GM19043 (cell line): ENCODE results near the gene RDH16.
"Not testable (repeated sequence)": the region's sequence is repeated elsewhere in the genome, so short reads cannot be mapped to it uniquely, and the experiment has no call there.

Experiments used
- ATAC-seq: cut with Tn5 transposase; IDR thresholded peaks from one replicate; pipeline ENCODE4 v1.9.1; 2021; ENCODE audit warnings: low read depth; ENCODE audit not compliant: unreplicated experiment

RDH16 gene

DNA sequence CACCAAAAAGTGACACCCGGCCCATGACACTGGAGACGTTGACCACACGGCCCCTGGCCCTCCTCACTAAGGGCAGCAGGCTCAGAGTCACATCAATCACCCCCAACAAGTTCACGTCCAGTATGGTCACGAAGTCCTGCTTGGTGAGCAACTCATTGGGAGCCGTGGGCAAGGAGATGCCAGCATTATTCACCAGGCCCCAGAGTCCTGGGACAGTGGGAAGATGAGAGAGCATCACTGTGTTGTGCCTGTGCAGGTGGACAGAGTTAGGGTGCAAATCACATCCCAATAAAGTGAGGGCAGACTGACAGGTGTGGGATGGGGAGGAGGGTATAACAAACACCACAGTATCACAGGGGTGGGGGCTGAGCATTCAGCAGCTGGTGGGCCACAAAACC lies 2.5 kb downstream of the RDH16 start:
- no peak for ATAC-seq

DNA sequence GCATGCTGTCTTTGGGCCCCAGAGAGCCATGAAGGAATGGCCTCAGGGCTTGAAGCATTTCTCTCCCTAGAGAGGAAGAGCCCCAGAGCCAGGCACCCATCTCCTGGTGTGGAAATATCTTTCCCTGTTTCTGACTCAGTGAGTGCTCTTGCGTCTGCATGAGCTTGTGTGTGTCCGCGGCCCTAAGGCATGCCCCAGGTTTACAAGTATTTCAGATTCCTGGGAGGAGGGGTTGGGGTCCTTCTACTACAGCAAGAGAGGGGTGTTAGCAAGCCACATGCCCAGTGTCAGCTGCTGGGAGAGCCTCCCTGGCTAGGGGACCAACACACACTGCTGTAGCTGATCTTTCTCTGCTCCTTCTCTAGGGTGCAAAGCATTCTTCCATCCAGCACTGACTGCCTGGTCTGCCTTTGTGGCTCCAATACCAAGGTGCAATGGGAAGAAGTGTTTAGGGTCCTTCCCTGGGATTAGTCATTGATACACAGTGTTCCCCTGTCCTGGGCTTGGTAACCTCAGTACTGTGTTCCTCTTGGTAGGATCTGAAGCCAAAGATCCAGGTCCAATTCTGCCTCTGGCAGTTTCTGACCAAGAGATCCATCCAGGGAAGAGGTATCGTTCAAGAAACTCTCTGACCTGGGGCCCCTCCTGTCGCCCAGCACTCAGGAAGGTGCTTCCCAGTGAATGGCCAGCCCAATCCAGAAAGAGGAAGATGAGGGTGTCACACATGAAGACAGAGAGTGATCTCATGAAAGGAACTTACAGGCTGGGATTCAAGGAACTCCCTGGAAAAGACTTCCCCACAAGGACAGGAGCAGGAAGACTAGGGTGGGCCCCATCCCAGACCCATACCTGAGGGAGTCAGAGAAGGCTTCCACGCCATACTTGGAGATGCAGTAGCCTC lies 3.1 kb downstream of the RDH16 start:
- no peak for ATAC-seq

DNA sequence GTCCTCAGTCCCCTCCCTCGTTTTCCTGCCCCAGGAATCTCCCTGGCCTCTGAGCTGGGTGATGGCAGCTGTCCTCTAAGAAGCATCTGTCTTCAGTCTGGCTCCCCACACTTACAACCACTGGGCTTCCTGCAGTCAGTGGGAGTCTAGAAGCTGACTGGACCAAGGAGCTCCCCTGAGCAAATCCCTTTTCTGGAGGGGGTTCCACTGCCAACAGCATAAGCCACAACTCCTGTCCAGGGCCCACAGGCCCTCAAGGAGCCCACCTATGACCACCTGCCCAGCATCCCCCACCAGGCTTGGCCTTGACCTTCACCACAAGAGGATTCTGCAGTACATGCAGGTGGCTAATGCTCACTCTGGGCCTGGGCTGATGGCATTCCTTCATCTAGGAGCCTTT lies 4.1 kb downstream of the RDH16 start:
- no peak for ATAC-seq

DNA sequence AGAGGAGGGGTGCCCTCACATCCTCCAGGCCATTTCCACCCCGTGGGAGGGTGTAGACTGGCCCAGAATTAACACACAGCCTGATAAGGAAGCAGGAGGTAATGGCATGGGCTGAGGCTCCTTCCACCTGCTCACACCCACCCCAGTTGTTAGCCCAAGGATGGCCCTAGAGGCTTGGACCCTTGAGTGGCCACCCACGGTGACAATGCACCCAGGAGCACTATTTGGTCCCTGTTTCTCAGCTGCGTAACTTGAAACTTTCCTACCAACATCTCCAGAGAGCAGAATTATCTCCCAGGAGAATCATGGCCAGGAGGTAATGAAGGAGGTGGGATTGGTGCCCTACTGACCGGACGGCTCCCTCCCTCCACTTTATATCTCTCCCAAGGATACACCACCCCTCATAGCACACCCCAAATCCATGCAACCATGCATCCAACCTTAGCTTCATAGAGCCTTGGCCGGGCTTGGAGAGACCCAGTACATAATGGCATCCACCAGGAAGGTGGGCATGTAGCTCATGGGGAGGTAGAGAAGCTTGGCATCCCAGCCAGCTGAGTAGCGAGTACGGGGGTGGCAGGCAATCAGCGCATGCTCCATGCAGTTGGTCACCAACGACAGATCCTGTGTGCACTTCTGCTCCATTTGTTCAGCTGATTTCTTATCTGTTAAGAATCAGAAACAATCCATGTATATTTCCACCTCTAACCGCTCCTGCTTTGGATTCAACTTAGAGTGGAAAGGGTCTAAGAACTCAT lies 5.6 kb downstream of the RDH16 start:
- ATAC-seq = no peak

DNA sequence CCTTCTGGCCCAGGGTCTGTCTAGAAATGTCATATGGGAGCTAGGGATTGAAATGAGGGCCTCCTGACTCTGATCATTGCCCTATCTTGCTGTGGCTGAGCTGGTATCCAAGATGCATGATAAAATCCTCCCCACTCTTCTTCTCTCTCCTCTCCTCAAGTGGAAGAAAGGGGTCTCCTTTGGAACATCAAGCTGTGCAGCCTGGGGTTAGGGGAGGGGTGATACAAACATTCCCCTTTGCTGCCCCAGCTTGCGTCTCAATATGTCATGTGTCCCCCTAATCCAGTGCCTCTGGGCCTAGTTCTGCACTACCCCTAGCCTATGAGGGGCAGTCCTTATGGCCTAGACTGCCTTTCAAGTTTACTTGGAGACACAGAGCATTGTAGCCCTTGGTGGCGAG lies 8.5 kb downstream of the RDH16 start:
- no peak for ATAC-seq

DNA sequence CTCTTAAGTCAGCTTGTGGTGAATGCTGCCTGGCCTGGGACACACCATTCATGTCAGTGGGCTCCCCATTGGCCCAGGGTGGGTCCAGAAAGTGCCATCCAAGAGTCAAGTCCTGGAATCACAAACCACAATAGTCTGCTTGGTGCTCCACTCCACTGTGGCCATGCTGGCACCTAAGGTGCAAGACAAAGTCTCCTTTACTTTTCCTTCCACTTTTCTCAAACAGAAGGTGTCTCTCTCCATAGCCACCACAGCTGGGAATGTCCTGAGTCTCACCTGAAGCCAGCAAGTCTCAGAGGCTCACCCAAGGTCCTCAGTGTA lies 9.0 kb downstream of the RDH16 start:
- ATAC-seq = no peak

DNA sequence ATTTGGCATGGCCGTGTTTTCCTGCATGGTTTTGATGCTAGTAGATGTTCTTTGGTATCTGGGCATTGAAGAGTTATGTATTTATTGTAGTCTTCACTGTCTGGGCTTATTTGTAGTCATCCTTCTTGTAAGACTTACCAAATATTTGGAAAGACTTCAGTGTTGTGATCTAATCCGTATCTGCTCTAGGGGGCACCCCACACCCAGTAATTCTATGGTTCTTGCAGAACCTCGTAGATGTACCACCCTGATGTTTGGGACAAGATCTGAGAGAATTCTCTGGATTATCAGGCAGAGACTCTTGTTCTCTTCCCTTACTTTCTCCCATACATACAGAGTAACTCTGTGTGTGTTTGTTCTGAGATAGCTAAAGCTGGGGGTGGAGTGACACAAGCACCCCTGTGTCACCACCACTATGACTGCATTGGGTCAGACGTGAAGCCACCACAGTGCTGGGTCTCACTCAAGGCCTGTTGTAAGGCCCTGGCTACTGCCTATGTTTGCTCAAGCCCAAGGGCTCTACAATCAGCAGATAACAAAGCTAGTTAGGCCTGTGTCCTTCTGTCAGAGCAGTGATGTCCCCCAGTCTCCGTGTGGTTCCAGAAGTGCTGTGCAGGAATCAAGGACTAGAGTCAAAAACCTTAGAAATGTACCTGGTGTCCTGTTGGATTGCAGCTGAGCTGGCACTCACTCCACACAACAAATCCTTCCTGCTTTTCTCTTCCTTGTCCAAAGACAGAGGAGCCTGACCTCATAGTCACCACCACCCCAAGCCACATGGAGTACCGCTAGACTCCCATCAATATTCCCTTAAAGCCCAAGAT lies 9.6 kb downstream of the RDH16 start:
- no peak for ATAC-seq

DNA sequence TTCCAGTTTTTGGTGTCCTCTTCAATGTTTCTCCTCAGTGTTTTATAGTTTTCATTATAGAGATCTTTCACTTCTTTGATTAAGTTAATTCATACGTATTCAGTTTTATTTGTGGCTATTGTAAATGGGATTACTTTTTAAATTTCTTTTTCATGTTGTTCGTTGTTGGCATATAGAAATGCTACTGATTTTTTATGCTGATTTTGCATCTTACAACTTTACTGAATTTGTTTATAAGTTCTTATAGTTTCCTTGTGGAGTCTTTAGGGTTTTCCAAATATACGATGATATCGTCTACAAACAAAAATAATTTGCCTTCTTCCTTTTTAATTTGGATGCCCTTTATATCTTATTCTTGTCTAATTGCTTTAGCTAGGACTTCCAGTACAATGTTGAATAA lies 13.5 kb downstream of the RDH16 start:
- ATAC-seq = no peak

DNA sequence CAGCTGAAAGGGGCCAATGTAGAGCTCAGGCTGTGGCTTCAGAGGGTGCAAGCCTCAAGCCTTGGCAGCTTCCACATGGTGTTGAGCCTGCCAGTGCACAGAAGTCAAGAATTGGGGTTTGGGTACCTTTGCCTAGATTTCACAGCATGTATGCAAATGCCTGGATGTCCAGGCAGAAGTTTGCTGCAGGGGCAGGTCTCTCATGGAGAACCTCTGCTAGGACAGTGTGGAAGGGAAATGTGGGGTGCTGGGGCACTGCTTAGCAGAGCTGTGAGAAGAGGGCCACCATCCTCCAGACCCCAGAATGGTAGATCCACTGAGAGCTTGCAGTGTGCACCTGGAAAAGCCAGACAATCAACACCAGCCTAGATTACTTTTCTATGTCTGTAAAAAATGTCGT lies 14.0 kb downstream of the RDH16 start:
- ATAC-seq = not testable (repeated sequence)

DNA sequence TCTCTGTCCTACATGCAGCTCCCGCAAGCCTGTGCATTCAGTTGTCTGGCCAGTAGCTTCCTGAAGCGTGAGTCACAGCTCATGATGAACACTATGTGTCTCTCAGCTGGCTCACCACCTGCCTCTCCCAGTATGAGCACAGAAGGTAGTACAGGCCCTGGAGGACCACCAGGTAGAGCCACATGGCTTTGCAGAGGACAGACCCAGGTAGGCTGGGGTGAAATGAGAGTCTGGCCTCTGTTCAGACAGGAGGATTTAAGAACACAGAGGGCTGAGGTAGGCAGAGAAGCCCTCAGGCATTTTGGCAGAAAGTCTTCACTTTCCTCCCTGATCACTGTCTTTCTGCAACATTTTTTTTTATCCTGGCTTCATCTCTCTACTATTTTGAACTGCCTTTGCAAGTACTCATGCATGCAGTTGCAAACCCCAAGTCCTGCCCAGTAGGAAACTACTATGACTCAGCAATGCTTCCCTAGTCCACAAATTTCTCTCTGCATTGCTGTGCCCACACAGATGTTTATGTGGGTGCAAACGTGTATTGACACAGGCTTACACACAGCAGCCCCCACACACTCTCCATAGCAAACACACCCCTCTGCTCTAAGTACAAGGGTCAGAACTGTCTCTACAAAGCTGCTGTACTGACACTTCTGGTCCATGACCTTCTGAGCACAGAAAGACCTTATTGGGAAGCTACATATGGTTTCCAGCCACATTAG lies 15.9 kb downstream of the RDH16 start:
- no peak for ATAC-seq

DNA sequence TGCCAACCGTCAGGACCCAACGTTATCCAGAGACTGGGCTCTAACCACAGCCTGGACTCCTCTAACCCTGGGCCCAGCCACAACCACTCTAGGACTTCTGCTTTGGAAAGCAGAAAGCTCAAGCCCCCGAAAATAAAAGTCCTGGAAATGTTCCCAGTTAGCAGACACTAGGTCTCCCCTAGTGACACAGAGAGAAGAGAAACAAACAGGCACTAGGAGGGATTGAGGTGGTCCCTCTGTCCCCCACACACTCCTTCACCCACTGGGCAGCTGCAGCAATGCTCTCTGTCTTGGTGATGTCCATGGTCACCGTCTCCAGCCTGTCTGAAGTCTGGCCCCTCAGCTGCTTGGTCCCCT lies 16.5 kb downstream of the RDH16 start:
- ATAC-seq = not testable (repeated sequence)

DNA sequence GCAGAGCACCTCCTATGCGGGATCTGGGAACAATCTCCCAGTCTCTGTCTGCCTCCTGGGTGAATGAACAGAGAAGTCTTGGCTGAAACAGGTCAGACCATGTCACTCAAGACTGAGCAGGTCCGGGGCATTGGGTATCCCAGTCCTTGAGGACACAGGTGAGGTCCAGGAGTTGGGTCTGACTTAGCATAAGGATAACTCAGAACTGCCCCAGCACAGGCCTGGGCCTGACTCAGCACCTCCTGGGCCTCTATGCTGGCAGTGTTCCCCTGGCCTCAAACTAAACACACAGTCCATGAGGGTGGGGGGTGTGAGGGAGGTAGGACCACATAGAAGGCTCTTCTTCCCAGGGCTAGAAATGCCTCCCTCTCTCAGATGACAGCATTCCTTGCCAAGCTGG lies 21.7 kb downstream of the RDH16 start:
- ATAC-seq = no peak

DNA sequence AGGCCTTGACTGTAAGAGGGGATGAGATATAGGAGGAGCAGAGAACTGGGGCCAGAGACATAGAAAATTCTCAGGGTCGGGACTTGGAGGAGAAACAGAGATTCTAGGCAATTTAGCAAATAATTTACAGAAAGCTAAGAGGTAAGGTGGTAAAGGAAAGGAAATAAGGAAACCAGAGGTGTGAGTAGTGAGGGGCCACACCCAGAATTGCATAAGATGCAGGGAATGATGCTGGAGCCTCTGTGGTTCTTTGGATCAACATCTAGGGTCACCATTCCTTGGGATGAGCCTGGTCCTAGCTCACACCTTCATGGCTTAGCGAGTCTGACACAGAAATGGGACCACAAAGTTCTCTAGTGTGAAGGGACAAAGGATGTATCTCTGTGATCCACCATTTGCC lies 22.3 kb downstream of the RDH16 start:
- no peak for ATAC-seq

DNA sequence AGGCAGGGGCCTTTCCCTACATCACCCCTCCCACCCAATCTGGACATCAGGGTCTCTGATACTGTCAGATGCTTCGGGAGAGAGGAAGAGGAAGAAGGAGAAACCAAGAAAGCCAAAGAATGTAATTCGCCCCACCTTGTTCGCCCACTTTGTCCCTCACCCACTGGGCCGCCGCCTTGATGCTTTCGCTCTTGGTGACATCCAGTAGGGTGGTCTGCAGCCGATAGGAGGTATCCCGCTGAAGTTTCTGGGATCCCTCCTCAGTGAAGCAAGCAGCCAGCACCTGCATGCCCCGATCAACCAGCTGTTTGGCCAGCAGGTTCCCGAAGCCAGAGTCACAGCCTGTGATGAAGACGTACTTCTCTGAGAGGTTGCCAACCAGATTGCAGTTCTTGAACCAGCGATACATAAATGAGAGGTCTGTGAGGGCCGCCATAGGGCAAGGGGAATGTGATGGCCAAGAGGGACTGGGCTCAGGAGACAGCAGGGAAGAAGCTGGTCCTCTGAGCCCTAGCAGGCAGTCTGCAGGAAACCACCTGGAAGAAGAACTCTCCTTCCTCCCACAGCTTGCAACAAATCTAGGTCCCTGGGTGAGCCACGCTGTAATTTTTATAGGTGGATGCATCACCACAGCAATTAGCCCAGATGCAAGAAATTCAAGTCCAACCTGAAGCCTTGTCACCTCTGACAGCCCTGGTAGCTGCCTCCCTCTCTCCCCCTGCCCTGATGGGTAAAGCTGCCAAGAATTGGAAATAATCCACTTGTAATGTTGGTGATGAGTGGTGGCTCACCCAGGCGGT lies 23.4 kb downstream of the RDH16 start, which contains the start of gene SDR9C7:
Gene SDR9C7, minus strand, starts transcription at position 583 of the 800 bp plus-strand sequence. Its CDS starts 147 bp downstream, at position 436.
- ATAC-seq = no peak

DNA sequence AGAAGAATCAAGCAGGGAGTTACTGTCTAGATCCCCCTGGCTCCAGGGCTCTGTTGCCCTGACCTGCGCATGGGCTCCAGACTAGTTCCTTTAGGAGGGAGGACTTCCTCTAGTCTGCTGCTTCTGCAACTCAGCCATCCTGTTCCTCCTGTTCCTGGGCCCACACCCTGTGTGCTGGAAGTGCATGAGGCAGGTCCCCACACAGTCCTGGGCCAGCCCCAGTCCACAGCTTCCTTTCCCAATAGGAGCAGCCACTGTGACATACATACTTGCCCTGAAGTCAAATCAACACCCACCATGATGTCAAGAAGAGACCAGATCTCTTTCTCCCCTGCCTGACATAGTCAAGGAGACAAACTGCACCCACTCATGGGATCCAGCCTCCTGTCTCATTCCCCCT lies 24.5 kb downstream of the RDH16 start:
- no peak for ATAC-seq

DNA sequence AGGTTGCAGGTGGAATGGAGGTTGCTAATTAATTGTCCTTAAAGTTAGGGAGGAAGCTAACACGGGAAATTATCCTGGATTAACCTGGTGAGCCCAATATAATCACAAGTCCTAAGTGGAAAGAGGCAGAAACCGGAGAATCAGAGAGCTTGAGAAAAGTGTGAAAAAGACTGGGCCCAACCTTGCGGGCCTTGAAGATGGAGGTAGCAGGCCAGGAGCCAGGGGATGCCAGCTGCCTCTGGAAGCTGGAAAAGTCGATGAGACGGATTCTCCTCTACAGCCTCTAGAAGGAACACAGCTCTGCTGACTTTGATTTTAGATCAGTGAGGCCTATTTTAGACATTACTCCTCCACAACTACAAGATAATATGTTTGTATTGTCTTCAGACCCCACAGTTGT lies 25.3 kb downstream of the RDH16 start:
- ATAC-seq = no peak

DNA sequence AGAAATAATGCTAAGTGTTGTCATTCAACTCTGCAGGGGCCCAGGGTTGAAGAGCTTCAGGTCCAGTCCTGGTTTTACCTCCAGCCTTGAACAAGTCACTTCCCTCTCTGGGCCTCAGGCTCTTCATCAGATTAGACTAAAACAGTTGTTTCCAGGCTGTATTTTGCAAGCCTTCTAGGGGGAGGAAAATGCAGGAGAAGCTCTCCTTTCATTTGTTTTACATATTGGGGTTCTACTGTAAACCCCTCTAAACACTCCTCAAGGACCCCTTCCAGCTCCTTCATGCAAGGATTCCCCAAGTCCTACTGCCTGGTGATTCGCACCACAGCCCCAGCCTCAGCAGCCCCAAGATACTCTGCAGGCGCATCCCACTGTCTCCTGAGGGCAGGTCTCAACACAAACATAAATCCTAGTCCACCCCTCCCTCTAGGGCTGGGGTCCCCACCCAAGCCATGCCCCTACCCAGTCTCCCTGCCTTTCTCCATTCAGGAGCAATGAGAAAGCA lies 25.9 kb downstream of the RDH16 start:
- no peak for ATAC-seq

DNA sequence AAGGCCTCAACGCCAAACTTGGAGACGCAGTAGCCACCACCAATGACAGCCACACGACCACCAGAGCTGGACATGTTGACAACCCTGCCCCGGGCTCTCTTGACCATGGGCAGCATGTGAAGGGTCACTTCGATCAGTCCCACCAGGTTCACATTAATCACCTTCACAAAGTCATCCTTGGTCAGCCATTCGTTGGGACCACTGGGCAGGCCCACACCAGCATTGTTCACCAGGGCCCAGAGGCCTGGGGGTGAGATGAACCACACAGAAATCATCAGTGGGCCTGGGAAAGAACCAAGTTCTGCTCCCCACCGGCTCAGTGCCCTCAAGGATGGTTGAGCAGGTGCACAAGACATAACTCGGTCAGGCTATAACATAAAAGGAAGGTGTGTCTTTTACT lies 27.2 kb downstream of the RDH16 start:
- no peak for ATAC-seq

DNA sequence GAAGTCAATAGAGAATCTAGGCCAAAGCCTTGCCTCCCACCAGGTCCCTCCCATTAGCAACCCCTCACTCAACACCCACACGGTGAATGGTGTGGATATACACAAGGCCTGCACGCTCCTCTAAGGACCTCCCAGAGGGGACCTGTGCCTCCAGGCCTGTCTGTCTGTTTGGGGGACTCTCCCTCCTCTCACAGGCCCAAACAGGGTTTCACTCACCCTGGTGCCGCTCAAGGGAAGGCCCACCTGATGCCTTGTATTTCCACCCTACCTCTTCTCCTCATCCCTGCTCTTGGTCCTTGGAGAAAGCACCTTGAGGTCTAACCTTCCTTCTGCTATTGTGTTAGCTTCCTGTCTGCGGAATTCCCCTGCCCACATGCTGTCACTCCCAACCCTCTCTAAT lies 27.6 kb downstream of the RDH16 start:
- no peak for ATAC-seq

DNA sequence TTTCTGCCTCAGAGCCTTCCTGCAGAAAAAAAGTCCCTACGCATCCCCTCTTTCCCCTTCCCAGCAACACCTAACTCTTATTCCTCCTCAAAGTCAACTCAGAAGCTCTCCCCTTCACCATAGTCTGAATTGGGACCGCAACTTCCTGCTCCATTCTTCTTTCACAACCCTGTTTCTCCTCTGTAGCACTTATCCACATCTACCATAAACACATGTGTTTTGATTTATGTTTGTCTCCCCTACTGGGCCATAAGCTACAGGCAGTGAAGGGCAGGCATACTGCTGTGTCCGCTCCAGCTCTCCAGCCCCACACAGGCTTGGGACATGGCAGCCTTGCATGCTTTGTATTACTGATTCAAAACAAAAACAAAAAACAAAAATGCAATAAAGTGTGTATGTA lies 29.1 kb downstream of the RDH16 start:
- no peak for ATAC-seq
